HepG2 (cell line): ENCODE data around the gene AGRN.

Experiments
- CTCF ChIP-seq: sonication (generic); formaldehyde crosslinking; IDR thresholded peaks from 2 replicates; pipeline ENCODE4 v1.5.0; 2020; ENCODE audit warnings: mild to moderate bottlenecking, missing genetic modification reagents, moderate library complexity
- E2F1 ChIP-seq: sonication (generic); formaldehyde crosslinking; IDR thresholded peaks from 2 replicates; pipeline ENCODE4 v1.5.0; 2020; ENCODE audit warnings: missing genetic modification reagents
- TF ChIP-seq, protein P1 (sequence below): IDR thresholded peaks from 2 replicates; pipeline ENCODE4 v1.6.1; 2012; ENCODE audit warnings: inconsistent platforms
- TF ChIP-seq, protein P2 (sequence below): sonication (generic); formaldehyde crosslinking; IDR thresholded peaks from 2 replicates; pipeline ENCODE4 v1.4.0; 2020; ENCODE audit warnings: missing genetic modification reagents

DNA sequence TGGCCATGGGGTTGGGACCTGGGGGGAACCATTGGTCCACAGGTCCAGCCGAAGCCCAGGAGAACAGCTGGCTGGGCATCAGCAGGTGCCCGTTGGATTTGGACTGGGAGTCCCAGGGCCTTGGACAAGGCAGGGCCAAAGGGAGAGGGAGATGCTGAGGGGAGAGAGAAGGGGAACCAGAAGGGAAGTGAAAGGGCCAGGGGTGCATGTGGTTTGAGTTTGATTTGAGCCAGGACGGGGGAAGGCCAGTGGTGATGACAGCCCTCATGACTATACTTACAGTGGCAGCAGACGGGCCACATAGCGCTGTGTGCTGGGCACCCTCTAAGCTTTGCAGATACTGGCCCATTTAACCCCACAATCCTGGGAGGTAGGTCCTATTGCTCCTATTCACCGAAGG, 18.8 kb downstream of the AGRN start:
- TF ChIP-seq, protein P1, sequence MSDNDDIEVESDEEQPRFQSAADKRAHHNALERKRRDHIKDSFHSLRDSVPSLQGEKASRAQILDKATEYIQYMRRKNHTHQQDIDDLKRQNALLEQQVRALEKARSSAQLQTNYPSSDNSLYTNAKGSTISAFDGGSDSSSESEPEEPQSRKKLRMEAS: no peak
- TF ChIP-seq, protein P2, sequence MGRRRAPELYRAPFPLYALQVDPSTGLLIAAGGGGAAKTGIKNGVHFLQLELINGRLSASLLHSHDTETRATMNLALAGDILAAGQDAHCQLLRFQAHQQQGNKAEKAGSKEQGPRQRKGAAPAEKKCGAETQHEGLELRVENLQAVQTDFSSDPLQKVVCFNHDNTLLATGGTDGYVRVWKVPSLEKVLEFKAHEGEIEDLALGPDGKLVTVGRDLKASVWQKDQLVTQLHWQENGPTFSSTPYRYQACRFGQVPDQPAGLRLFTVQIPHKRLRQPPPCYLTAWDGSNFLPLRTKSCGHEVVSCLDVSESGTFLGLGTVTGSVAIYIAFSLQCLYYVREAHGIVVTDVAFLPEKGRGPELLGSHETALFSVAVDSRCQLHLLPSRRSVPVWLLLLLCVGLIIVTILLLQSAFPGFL (CRISPR knock-in tag): no peak
- TF ChIP-seq CTCF (no peak), E2F1 (no peak)
